ENCODE data around the gene FAM204A.

The FAM204A gene

DNA sequence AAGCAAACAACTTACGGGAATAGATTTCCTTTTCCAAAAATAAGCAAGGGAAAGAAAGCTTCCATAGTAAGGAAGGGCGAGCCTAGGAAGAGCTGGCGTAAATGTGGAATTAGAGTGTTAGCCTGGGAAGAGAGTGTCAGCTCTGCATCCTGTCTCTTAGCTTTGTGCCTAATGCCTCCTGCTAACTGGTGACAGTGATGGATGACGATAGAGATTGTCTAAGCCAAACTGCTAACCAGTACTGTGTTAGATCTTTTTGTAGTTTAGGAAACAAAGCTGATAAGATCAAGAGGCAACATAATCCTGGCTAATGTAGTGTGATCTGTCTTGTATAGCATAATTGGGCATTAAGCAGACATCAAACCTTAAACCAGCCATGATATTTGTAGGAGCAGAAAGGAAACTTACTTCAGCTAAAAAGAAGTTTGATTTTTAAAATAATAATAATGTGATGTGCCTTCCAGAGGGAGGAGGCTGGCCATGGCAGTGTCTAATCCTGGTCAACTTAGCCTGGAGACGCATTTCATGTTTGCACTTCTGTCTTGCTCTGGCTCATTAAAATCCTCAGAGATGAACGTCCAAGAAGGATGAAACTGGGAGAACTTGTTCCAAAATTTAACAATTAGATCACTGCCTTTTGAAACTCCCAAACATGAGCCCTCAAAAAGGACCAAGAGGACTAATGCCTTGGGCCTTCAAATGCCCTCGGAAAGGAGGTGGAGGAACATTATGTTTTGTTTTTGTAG is 85.1 kb downstream of the FAM204A start:
- no peak for TF ChIP-seq TAF1 (IDR thresholded peaks at IDR 0.05; ENCODE audit: borderline replicate concordance, low read depth, low read length)
- TF ChIP-seq POLR2AphosphoS5 (IDR thresholded peaks at IDR 0.05; ENCODE audit: low read depth, low read length) = no peak
- TF ChIP-seq POLR2A (IDR thresholded peaks at IDR 0.05; ENCODE audit: low read depth, low read length) = no peak
- DNase-seq (ENCODE audit: insufficient read length) (no peak), FAIRE-seq (no peak)

DNA sequence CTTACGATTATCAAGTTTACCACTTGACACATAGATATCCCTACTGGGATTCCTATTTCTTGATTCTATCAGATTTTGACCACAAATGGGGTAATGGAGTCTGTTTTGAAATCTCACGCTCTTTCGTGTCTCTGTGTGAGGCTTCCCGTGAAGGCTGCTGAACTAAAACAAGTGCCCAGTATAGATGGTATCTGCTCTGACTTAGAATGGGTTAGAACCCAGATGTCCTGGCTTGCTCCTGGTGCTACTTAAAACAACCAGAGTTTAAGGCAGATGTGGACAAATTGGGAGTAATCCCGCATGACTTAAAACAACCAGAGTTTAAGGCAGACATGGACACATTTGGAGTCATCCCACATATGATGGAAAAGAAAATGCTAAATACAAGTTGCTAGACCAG is 85.9 kb downstream of the FAM204A start:
- DNase-seq (ENCODE audit: insufficient read length) = no peak
- TF ChIP-seq POLR2A (IDR thresholded peaks at IDR 0.05; ENCODE audit: low read depth, low read length) = no peak
- no peak for TF ChIP-seq TAF1 (IDR thresholded peaks at IDR 0.05; ENCODE audit: borderline replicate concordance, low read depth, low read length)
- no peak for TF ChIP-seq POLR2AphosphoS5 (IDR thresholded peaks at IDR 0.05; ENCODE audit: low read depth, low read length)
- FAIRE-seq = no peak

DNA sequence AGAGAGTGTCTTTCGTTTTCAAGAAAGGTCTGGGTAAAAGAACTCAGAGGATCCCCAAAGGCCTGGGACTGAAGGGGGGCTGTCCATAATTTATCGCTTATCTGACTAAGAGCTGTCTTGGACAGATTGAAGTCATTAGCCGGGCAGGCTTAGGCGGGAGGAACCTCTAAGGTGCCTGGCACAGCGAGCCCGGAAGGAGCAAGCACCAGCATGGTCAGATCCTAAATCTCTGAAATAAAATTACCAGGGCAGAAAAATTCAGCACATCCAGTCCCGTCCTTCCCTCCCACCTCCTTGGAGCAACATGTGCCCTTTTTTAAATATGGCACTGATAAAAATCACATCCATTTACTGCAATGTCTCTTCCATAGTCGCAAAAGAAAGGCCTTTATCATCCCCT is 86.8 kb downstream of the FAM204A start:
- no peak for FAIRE-seq
- TF ChIP-seq POLR2AphosphoS5 (IDR thresholded peaks at IDR 0.05; ENCODE audit: low read depth, low read length) = no peak
- TF ChIP-seq POLR2A (IDR thresholded peaks at IDR 0.05; ENCODE audit: low read depth, low read length) = no peak
- TF ChIP-seq TAF1 (IDR thresholded peaks at IDR 0.05; ENCODE audit: borderline replicate concordance, low read depth, low read length) = no peak
- no peak for DNase-seq (ENCODE audit: insufficient read length)

DNA sequence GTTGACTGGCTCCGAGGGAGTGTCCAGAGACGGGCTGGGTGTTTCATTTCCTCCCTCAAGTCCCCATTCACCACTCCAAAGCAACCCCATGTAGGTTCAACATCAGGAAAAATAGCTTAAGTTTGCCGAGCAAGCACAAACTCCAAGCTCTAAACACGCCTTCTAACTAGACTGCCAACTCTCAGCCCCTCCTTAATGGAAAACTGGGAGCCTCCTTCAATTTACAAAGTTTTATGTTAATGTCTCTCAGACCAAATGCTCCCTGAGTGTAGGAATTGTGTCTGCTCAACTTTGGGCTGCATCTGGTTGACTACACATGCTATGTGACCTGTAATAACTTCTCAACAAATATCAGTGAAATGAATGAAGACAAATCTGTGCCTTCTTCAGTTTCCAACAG is 87.5 kb downstream of the FAM204A start:
- DNase-seq (ENCODE audit: insufficient read length) (no peak), FAIRE-seq (no peak)
- TF ChIP-seq POLR2AphosphoS5 (IDR thresholded peaks at IDR 0.05; ENCODE audit: low read depth, low read length) (no peak), POLR2A (IDR thresholded peaks at IDR 0.05; ENCODE audit: low read depth, low read length) (no peak), TAF1 (IDR thresholded peaks at IDR 0.05; ENCODE audit: borderline replicate concordance, low read depth, low read length) (no peak)

DNA sequence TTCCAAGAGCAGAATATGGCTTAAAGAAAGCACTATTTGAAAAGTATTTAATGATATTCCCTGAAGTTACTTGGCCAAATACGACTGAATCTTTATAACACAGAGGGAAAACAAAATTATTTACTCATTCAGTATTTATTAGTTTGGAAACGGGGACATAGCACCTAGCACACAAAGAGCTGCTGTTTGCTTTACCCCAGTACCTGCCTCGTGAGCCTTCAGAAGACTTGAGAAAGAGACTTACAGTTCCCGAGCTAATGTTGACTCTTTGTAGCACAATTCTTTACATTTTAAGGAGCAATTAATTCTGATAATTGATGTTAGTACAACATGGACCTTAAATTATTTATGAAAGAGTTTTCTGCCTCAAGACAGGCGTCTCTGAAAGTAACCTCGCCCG is 88.7 kb downstream of the FAM204A start:
- TF ChIP-seq TAF1 (IDR thresholded peaks at IDR 0.05; ENCODE audit: borderline replicate concordance, low read depth, low read length) = no peak
- no peak for TF ChIP-seq POLR2AphosphoS5 (IDR thresholded peaks at IDR 0.05; ENCODE audit: low read depth, low read length)
- TF ChIP-seq POLR2A (IDR thresholded peaks at IDR 0.05; ENCODE audit: low read depth, low read length) = no peak
- FAIRE-seq (no peak), DNase-seq (ENCODE audit: insufficient read length) (no peak)

DNA sequence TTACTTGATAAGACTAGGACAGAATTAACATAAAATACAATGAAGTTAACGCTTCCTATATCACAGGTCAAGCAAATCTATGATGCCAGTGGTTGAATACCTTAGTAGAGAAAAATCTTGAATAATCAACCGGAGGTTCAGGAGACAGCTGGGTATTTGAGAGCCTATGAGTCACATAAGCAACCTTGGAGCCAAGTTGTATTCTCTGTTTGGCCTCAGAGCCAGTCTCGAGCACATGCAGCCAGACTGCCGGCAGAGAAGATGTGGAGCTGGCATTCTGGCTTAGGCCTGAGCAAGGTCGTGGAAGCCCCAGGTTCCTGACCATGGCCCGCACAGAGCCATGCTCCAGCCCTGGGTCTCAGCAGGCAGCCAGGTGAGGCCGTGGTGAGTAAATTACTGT is 90.3 kb downstream of the FAM204A start:
- no peak for TF ChIP-seq POLR2A (IDR thresholded peaks at IDR 0.05; ENCODE audit: low read depth, low read length)
- TF ChIP-seq TAF1 (IDR thresholded peaks at IDR 0.05; ENCODE audit: borderline replicate concordance, low read depth, low read length) = no peak
- no peak for TF ChIP-seq POLR2AphosphoS5 (IDR thresholded peaks at IDR 0.05; ENCODE audit: low read depth, low read length)
- DNase-seq (ENCODE audit: insufficient read length) (no peak), FAIRE-seq (no peak)

DNA sequence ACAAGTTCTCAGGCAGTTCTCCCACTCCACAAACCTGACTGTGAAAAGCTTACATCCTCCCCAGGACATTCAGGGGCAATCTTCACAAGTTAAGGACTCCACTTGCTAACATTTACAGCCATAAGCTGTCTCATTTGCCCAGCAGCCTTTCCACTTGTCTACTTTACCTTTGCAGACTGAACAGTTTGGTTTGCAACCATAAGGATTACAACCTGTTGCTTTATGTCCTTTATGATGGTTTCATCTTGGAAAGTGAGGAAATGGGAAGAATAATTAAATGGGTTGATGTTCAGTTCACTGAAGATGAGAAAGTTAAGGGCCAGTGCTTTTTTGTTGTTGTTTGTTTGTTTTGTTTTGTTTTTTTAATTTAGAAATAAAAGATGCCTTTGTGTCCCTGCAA is 92.4 kb downstream of the FAM204A start:
- no peak for TF ChIP-seq POLR2AphosphoS5 (IDR thresholded peaks at IDR 0.05; ENCODE audit: low read depth, low read length)
- no peak for TF ChIP-seq TAF1 (IDR thresholded peaks at IDR 0.05; ENCODE audit: borderline replicate concordance, low read depth, low read length)
- TF ChIP-seq POLR2A (IDR thresholded peaks at IDR 0.05; ENCODE audit: low read depth, low read length) = no peak
- FAIRE-seq (no peak), DNase-seq (ENCODE audit: insufficient read length) (no peak)
